ENCODE measurements around the gene FGD3.

FGD3 gene

GRCh38 chr9:92965061-92965758 is 17.9 kb downstream of the FGD3 start:
- no peak for DNase-seq (ENCODE audit: low read depth)
- no peak for TF ChIP-seq CTCF (IDR thresholded peaks at IDR 0.05; ENCODE audit: low read length, missing control alignments)
- H3K4me3 ChIP-seq (replicated peaks; ENCODE audit: low read depth, low read length), result no peak overlapping the region

- no peak overlapping the region for H3K4me3 ChIP-seq (replicated peaks; ENCODE audit: low read depth, low read length)
- no peak for DNase-seq (ENCODE audit: low read depth)
- TF ChIP-seq CTCF (IDR thresholded peaks at IDR 0.05; ENCODE audit: low read length, missing control alignments), result no peak
Measured at GRCh38 chr9:92965759-92966517, 18.6 kb downstream of the FGD3 start.

GRCh38 chr9:92966518-92966800 is 19.1 kb downstream of the FGD3 start:
- DNase-seq (ENCODE audit: low read depth), result no peak
- TF ChIP-seq CTCF (IDR thresholded peaks at IDR 0.05; ENCODE audit: low read length, missing control alignments), result no peak
- H3K4me3 ChIP-seq (replicated peaks; ENCODE audit: low read depth, low read length), result no peak overlapping the region

GRCh38 chr9:92968081-92968480 is 20.8 kb downstream of the FGD3 start:
- no peak for TF ChIP-seq CTCF (IDR thresholded peaks at IDR 0.05; ENCODE audit: low read length, missing control alignments)
- DNase-seq (ENCODE audit: low read depth), result no peak
- H3K4me3 ChIP-seq (replicated peaks; ENCODE audit: low read depth, low read length), result no peak overlapping the region

GRCh38 chr9:92969516-92970466 is 22.5 kb downstream of the FGD3 start:
- TF ChIP-seq CTCF (IDR thresholded peaks at IDR 0.05; ENCODE audit: low read length, missing control alignments), result no peak
- DNase-seq (ENCODE audit: low read depth), result no peak
- H3K4me3 ChIP-seq (replicated peaks; ENCODE audit: low read depth, low read length), result no peak overlapping the region

- peak; percentile 18 for DNase-seq (ENCODE audit: low read depth)
- H3K4me3 ChIP-seq (replicated peaks; ENCODE audit: low read depth, low read length), result no peak overlapping the region
- TF ChIP-seq CTCF (IDR thresholded peaks at IDR 0.05; ENCODE audit: low read length, missing control alignments), result no peak
Measured at GRCh38 chr9:92970467-92970923, 23.2 kb downstream of the FGD3 start.
